ENCODE results near the gene LHFPL3. TPM values are rescaled to one million over a fixed set of nuclear protein-coding genes. Genes with fewer than 3 reads are reported as not detected.

The LHFPL3 gene
- total and polyA plus RNA-seq, 2 donors (not counting 1 experiment from before 2014, with no cell fraction given) = not detected

DNA sequence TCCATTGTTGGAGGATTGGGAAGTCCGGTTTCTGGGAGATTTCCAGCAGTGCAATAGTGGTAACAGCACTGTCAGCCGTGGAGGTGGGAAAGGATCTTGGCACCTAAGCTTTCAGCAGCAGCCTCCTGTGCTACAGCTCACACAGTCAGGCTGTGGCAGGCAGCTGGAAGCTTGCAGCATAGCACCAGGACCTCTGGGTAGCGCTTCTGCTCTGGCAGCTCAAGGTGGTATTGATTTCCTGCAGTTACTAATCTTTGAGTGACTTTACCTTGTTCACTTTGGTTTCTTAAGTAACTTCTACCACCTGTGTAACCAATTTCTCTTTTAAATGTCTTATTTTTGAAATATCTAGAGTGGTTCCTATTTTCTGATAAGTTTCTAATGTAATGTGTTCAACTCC, 130.5 kb downstream of the LHFPL3 start:
- Histone ChIP-seq H3K4me1 (ENCODE audit: control insufficient read depth, extremely low read depth, insufficient read depth, low read length) (no peaks in the 10 kb centered on the region), H3K9ac (ENCODE audit: insufficient read depth, low read length) (no peak overlapping the region), H3K27ac (ENCODE audit: insufficient read depth, low read length) (no peak overlapping the region), H3K79me2 (ENCODE audit: control insufficient read depth, insufficient read depth, low read length) (no peaks in the 10 kb centered on the region), H3K9me3 (ENCODE audit: control insufficient read depth, insufficient read depth, low read depth, low read length) (no peaks in the 10 kb centered on the region), H3K36me3 (ENCODE audit: control insufficient read depth, insufficient read depth, low read length) (no peaks in the 10 kb centered on the region), H3K27me3 (ENCODE audit: control insufficient read depth, insufficient read depth, low read length) (no peaks in the 10 kb centered on the region), H3K4me3 (replicated peaks in 1 of 4; ENCODE audit: control extremely low read depth in 1 of 4, insufficient read depth in 1 of 4, low read depth in 3 of 4, low read length in 4 of 4) (no peak overlapping the region), H3K4me2 (ENCODE audit: extremely low read depth, insufficient read depth, low read length) (no peak overlapping the region), H2AFZ (ENCODE audit: low read length) (no peak overlapping the region), H4K20me1 (ENCODE audit: control insufficient read depth, extremely low read depth, insufficient read depth, low read length) (no peaks in the 10 kb centered on the region)
- DNase-seq (ENCODE audit: low read depth in 2 of 2) = no peak
- TF ChIP-seq, protein P1, sequence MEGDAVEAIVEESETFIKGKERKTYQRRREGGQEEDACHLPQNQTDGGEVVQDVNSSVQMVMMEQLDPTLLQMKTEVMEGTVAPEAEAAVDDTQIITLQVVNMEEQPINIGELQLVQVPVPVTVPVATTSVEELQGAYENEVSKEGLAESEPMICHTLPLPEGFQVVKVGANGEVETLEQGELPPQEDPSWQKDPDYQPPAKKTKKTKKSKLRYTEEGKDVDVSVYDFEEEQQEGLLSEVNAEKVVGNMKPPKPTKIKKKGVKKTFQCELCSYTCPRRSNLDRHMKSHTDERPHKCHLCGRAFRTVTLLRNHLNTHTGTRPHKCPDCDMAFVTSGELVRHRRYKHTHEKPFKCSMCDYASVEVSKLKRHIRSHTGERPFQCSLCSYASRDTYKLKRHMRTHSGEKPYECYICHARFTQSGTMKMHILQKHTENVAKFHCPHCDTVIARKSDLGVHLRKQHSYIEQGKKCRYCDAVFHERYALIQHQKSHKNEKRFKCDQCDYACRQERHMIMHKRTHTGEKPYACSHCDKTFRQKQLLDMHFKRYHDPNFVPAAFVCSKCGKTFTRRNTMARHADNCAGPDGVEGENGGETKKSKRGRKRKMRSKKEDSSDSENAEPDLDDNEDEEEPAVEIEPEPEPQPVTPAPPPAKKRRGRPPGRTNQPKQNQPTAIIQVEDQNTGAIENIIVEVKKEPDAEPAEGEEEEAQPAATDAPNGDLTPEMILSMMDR (conservative IDR thresholded peaks at IDR 0.05 in 1 of 2, IDR thresholded peaks at IDR 0.05 in 1 of 2; ENCODE audit: low read depth in 1 of 2, low read length in 2 of 2) = no peak
- TF ChIP-seq EZH2 (IDR thresholded peaks at IDR 0.05; ENCODE audit: low read length, missing control alignments) = no peak

DNA sequence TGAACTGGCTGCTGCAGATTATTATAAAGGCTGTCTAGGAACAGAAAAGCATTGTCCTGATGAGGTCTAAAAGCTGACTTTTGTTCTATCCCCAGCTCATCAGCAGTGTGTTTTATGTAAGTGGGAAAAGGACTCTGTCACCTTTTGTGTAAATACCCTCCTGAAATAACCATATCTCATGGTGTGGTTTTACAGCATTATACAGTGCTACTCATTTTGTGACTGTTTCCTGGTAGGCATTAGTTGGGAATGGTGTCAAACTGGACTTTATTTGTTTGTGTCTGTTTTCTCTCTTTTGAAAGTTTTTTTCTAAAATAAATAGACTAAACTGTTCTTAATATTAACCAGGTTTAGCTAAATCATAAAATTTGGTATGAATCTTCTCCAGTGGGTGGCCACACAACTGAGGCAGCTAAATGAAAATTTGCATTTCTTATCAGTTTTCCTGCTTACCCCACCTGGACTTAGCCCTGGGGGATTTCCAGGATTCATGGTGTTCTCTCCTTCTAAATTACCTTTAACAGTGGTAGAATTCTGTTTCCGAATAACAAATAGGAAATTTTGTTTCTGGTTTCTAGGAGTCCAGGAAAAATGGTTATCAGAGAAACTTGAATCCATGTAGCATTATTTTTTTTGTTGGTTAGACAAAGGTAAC, 140.9 kb downstream of the LHFPL3 start:
- no peak overlapping the region for H3K9ac ChIP-seq (ENCODE audit: insufficient read depth, low read length)
- no peaks in the 10 kb centered on the region for H3K79me2 ChIP-seq (ENCODE audit: control insufficient read depth, insufficient read depth, low read length)
- no peaks in the 10 kb centered on the region for H3K9me3 ChIP-seq (ENCODE audit: control insufficient read depth, insufficient read depth, low read depth, low read length)
- H3K4me1 ChIP-seq (ENCODE audit: control insufficient read depth, extremely low read depth, insufficient read depth, low read length) = no peaks in the 10 kb centered on the region
- H3K36me3 ChIP-seq (ENCODE audit: control insufficient read depth, insufficient read depth, low read length) = no peaks in the 10 kb centered on the region
- no peak overlapping the region for H2AFZ ChIP-seq (ENCODE audit: low read length)
- H3K4me2 ChIP-seq (ENCODE audit: extremely low read depth, insufficient read depth, low read length) = no peak overlapping the region
- H3K27me3 ChIP-seq (ENCODE audit: control insufficient read depth, insufficient read depth, low read length) = no peaks in the 10 kb centered on the region
- H3K4me3 ChIP-seq (replicated peaks in 1 of 4; ENCODE audit: control extremely low read depth in 1 of 4, insufficient read depth in 1 of 4, low read depth in 3 of 4, low read length in 4 of 4) = no peak overlapping the region
- no peaks in the 10 kb centered on the region for H4K20me1 ChIP-seq (ENCODE audit: control insufficient read depth, extremely low read depth, insufficient read depth, low read length)
- no peak for TF ChIP-seq EZH2 (IDR thresholded peaks at IDR 0.05; ENCODE audit: low read length, missing control alignments)
- TF ChIP-seq, protein P1 (conservative IDR thresholded peaks at IDR 0.05 in 1 of 2, IDR thresholded peaks at IDR 0.05 in 1 of 2; ENCODE audit: low read depth in 1 of 2, low read length in 2 of 2) = no peak
- DNase-seq (ENCODE audit: low read depth in 2 of 2) = no peak
- no peak overlapping the region for H3K27ac ChIP-seq (ENCODE audit: insufficient read depth, low read length)

DNA sequence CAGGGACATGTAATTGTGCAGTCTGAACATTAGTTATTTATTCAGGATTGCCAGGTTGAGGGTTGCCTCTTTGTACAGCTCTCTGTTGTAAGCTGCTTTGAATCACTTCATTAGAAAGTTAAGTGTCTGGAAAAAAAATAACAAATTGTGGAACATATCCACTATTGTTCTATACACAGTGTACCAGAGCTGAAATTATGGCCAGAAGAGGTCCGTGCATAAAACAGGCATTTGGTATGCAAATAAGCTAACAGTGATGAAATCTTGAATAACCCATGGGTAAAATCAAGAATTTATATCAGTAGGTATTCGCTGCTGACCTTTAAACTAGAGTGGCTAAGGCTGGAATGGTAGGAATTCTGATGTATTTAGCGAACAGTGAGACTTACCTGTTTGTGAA, 152.1 kb downstream of the LHFPL3 start:
- H2AFZ ChIP-seq (ENCODE audit: low read length) = no peak overlapping the region
- DNase-seq (ENCODE audit: low read depth in 2 of 2) = no peak
- TF ChIP-seq, protein P1 (conservative IDR thresholded peaks at IDR 0.05 in 1 of 2, IDR thresholded peaks at IDR 0.05 in 1 of 2; ENCODE audit: low read depth in 1 of 2, low read length in 2 of 2) = no peak
- TF ChIP-seq EZH2 (IDR thresholded peaks at IDR 0.05; ENCODE audit: low read length, missing control alignments) = no peak
- no peaks in the 10 kb centered on the region for H3K9me3 ChIP-seq (ENCODE audit: control insufficient read depth, insufficient read depth, low read depth, low read length)
- H4K20me1 ChIP-seq (ENCODE audit: control insufficient read depth, extremely low read depth, insufficient read depth, low read length) = no peaks in the 10 kb centered on the region
- H3K9ac ChIP-seq (ENCODE audit: insufficient read depth, low read length) = no peak overlapping the region
- H3K79me2 ChIP-seq (ENCODE audit: control insufficient read depth, insufficient read depth, low read length) = no peaks in the 10 kb centered on the region
- no peak overlapping the region for H3K4me3 ChIP-seq (replicated peaks in 1 of 4; ENCODE audit: control extremely low read depth in 1 of 4, insufficient read depth in 1 of 4, low read depth in 3 of 4, low read length in 4 of 4)
- H3K27me3 ChIP-seq (ENCODE audit: control insufficient read depth, insufficient read depth, low read length) = no peaks in the 10 kb centered on the region
- H3K36me3 ChIP-seq (ENCODE audit: control insufficient read depth, insufficient read depth, low read length) = no peaks in the 10 kb centered on the region
- H3K27ac ChIP-seq (ENCODE audit: insufficient read depth, low read length) = no peak overlapping the region
- no peak overlapping the region for H3K4me2 ChIP-seq (ENCODE audit: extremely low read depth, insufficient read depth, low read length)
- no peaks in the 10 kb centered on the region for H3K4me1 ChIP-seq (ENCODE audit: control insufficient read depth, extremely low read depth, insufficient read depth, low read length)

Data from fibroblast of lung (primary cell).